HG03175 (cell line): ENCODE results near the gene SERAC1.

ENCODE experiments used
- ATAC-seq: cut with Tn5 transposase; IDR thresholded peaks from one replicate; pipeline ENCODE4 v1.9.1; 2021; ENCODE audit warnings: mild to moderate bottlenecking, moderate library complexity; ENCODE audit not compliant: unreplicated experiment

SERAC1 gene

GRCh38 chr6:158060455-158061360, 107.4 kb downstream of the SERAC1 start:
- ATAC-seq, result no peak
